ENCODE data around the gene IKZF3. TPM values are rescaled to one million over a fixed set of nuclear protein-coding genes. Genes with fewer than 3 reads are reported as not detected.

Gene IKZF3
- polyA plus RNA-seq, 1 donor (not counting 4 experiments of a cell fraction or from before 2014, with no cell fraction given) = not detected

GRCh38 chr17:39867880-39868553 lies 3.9 kb upstream of the IKZF3 start, which contains the start of gene ZPBP2:
ZPBP2 (plus strand) TSS chr17:39868202; CDS start chr17:39868355, 153 bp downstream.
- Histone ChIP-seq H3K27ac (ENCODE audit: control insufficient read depth, insufficient read depth, low read length) (no peak within 1 kb of the TSS), H3K36me3 (ENCODE audit: control insufficient read depth in 2 of 2, extremely low read depth in 1 of 2, insufficient read depth in 2 of 2, low read length in 2 of 2) (no peaks in the 10 kb centered on the region), H3K79me2 (ENCODE audit: control insufficient read depth, insufficient read depth, low read length) (no peaks in the 10 kb centered on the region), H3K4me2 (ENCODE audit: control insufficient read depth, extremely low read depth, insufficient read depth, low read depth, low read length) (no peak within 1 kb of the TSS), H3K27me3 (ENCODE audit: control insufficient read depth, extremely low read depth, insufficient read depth, low read length) (peaks cover 48% of the 10 kb centered on the region), H2AFZ (ENCODE audit: control insufficient read depth, low read length) (no peak within 1 kb of the TSS), H4K20me1 (ENCODE audit: control insufficient read depth, extremely low read depth, insufficient read depth, low read length) (no peaks in the 10 kb centered on the region), H3K4me1 (ENCODE audit: control insufficient read depth, extremely low read depth, insufficient read depth, low read length) (no peaks in the 10 kb centered on the region), H3K9ac (ENCODE audit: control insufficient read depth, extremely low read depth, insufficient read depth, low read length) (no peak within 1 kb of the TSS), H3K4me3 (ENCODE audit: control insufficient read depth in 2 of 3, extremely low read depth in 1 of 3, insufficient read depth in 2 of 3, low read depth in 1 of 3, low read length in 3 of 3) (no peak within 1 kb of the TSS), H3K9me3 (ENCODE audit: control insufficient read depth, low read depth, low read length) (no peaks in the 10 kb centered on the region), H3K9me1 (ENCODE audit: control insufficient read depth, extremely low read depth, insufficient read depth, low read length) (no peaks in the 10 kb centered on the region)
- no peak for DNase-seq (ENCODE audit: low read depth, low spot score)
- dilution Hi-C loops (cut with MboI; ENCODE audit: extremely low pct_ligation_motif_present, low sequenced_read_pairs) = no loop called here
- FAIRE-seq = no peak
- TF ChIP-seq CTCF (optimal IDR thresholded peaks at IDR 0.05 in 1 of 3, IDR thresholded peaks at IDR 0.05 in 1 of 3, conservative IDR thresholded peaks at IDR 0.05 in 1 of 3; ENCODE audit: extremely low read depth in 1 of 3, insufficient read depth in 2 of 3, low read length in 3 of 3) = no peak
- no peak for TF ChIP-seq EZH2 (IDR thresholded peaks at IDR 0.05; ENCODE audit: low read length)

DNA sequence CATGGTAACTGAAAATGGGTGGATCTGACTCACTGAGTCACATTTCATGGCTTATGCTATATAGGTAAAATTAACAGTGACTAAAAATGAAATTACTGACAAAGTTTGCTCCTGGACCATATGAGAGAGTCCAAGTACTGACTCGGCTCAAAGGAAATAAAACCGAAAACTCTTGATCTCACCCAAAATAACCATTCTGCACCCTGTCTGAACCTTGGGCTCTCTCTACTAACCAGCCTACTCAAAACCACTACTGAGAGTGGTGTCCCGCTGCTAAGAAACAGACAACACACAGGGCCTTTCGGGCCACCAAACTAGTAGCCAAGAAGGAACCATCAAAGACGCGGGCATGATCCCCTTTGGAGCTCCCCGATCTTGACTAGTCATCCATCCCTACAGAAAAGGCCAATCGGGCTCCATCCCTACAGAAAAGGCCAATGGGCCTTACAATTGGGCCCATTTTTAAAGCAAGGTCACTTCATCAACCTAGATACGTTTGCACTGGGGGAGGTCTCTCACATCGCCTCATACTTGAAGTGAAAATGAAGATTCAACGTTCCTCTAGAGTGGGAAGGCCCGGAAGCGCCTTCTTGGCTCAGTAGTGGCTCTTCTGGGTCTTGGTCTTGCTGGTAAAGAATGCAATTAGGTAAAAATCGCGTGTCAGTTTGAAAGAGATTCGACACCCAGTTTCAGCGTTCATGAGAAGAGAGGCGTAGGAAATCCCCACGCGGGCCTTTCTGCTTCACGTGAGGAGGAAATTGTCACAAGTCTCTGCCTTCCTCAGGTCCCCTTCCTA lies 3.2 kb upstream of the IKZF3 start:
- no peaks in the 10 kb centered on the region for H3K4me1 ChIP-seq (ENCODE audit: control insufficient read depth, extremely low read depth, insufficient read depth, low read length)
- H4K20me1 ChIP-seq (ENCODE audit: control insufficient read depth, extremely low read depth, insufficient read depth, low read length) = no peaks in the 10 kb centered on the region
- no peak for DNase-seq (ENCODE audit: low read depth, low spot score)
- no peak overlapping the region for H3K4me3 ChIP-seq (ENCODE audit: control insufficient read depth in 2 of 3, extremely low read depth in 1 of 3, insufficient read depth in 2 of 3, low read depth in 1 of 3, low read length in 3 of 3)
- no peaks in the 10 kb centered on the region for H3K79me2 ChIP-seq (ENCODE audit: control insufficient read depth, insufficient read depth, low read length)
- no peaks in the 10 kb centered on the region for H3K9me3 ChIP-seq (ENCODE audit: control insufficient read depth, low read depth, low read length)
- peaks cover 54% of the 10 kb centered on the region for H3K27me3 ChIP-seq (ENCODE audit: control insufficient read depth, extremely low read depth, insufficient read depth, low read length)
- H3K9me1 ChIP-seq (ENCODE audit: control insufficient read depth, extremely low read depth, insufficient read depth, low read length) = no peaks in the 10 kb centered on the region
- no peak overlapping the region for H2AFZ ChIP-seq (ENCODE audit: control insufficient read depth, low read length)
- TF ChIP-seq CTCF (optimal IDR thresholded peaks at IDR 0.05 in 1 of 3, IDR thresholded peaks at IDR 0.05 in 1 of 3, conservative IDR thresholded peaks at IDR 0.05 in 1 of 3; ENCODE audit: extremely low read depth in 1 of 3, insufficient read depth in 2 of 3, low read length in 3 of 3) = no peak
- no peak for TF ChIP-seq EZH2 (IDR thresholded peaks at IDR 0.05; ENCODE audit: low read length)
- no peak for FAIRE-seq
- no peak overlapping the region for H3K9ac ChIP-seq (ENCODE audit: control insufficient read depth, extremely low read depth, insufficient read depth, low read length)
- dilution Hi-C loops (cut with MboI; ENCODE audit: extremely low pct_ligation_motif_present, low sequenced_read_pairs) = no loop called here
- no peak overlapping the region for H3K27ac ChIP-seq (ENCODE audit: control insufficient read depth, insufficient read depth, low read length)
- no peak overlapping the region for H3K4me2 ChIP-seq (ENCODE audit: control insufficient read depth, extremely low read depth, insufficient read depth, low read depth, low read length)
- no peaks in the 10 kb centered on the region for H3K36me3 ChIP-seq (ENCODE audit: control insufficient read depth in 2 of 2, extremely low read depth in 1 of 2, insufficient read depth in 2 of 2, low read length in 2 of 2)

Data from keratinocyte (primary cell).